NK-92 (cell line): Measurements from ENCODE around the gene BOLA2B.
"Not testable (repeated sequence)": the region's sequence is repeated elsewhere in the genome, so short reads cannot be mapped to it uniquely, and the experiment has no call there.

Source experiments
- DNase-seq: peaks from one replicate; lab custom pipeline; 2025; ENCODE audit not compliant: unreplicated experiment; lab: John Stamatoyannopoulos, UW

Gene BOLA2B

GRCh38 chr16:30184096-30184890 is 9.2 kb downstream of the BOLA2B start:
- no peak for DNase-seq

GRCh38 chr16:30183233-30184095 is 10.0 kb downstream of the BOLA2B start, which contains the start of gene CORO1A:
TSS of gene CORO1A (plus strand) at chr16:30183602. CDS start at chr16:30185210, 1,608 bp downstream.
- DNase-seq, result no peak

DNA sequence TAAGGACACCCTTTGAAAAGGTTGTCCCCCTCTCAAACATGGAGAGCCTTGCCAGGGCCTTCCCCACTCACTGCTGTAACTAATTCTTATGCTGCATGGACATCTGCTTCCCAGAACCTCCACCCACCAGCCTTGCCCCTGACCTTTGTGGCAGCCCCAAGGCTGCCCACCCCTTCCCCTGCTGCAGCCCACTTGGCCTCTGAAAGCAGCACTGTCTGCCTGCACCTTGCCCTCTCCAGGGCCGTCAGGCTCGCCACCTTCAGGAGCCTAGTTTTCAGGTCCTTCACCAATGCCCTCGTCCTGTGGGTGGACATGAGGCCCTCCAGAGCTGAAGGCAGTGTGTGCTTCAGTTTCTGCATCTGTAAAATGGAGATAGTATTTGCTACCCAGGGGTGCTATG is 12.7 kb downstream of the BOLA2B start:
- DNase-seq, result no peak

- no peak for DNase-seq
Measured at GRCh38 chr16:30179931-30180330, 13.5 kb downstream of the BOLA2B start.

DNA sequence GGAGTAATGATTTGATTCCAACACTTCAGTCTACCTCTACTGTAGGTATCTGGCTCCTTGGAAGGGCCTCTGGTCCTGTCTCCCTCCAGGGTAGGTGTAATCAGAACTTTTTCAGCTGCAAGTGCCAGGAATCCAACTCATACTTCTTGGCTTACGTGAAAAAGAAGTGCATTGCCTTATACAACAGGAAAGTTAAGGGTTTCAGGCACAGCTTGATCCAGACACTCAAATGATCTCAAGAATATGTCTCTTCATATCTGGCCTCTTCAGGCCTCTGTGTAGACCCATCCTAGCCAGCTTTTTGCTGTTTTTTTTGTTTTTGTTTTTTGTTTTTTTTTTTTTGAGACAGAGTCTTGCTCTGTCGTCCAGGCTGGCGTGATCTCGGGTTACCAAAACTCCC is 14.3 kb downstream of the BOLA2B start:
- DNase-seq, result no peak

GRCh38 chr16:30176876-30177275 is 16.6 kb downstream of the BOLA2B start:
- DNase-seq, result not testable (repeated sequence)

GRCh38 chr16:30173054-30173453 is 20.4 kb downstream of the BOLA2B start:
- DNase-seq, result no peak

DNA sequence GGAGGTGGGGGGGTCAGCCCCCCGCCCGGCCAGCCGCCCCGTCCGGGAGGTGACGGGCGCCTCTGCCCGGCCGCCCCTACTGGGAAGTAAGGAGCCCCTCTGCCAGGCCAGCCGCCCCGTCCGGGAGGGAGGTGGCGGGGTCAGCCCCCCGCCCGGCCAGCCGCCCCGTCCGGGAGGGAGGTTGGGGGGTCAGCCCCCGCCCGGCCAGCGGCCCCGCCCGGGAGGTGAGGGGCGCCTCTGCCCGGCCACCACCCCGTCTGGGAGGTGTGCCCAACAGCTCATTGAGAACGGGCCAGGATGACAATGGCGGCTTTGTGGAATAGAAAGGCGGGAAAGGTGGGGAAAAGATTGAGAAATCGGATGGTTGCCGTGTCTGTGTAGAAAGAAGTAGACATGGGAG is 23.3 kb downstream of the BOLA2B start:
- not testable (repeated sequence) for DNase-seq

DNA sequence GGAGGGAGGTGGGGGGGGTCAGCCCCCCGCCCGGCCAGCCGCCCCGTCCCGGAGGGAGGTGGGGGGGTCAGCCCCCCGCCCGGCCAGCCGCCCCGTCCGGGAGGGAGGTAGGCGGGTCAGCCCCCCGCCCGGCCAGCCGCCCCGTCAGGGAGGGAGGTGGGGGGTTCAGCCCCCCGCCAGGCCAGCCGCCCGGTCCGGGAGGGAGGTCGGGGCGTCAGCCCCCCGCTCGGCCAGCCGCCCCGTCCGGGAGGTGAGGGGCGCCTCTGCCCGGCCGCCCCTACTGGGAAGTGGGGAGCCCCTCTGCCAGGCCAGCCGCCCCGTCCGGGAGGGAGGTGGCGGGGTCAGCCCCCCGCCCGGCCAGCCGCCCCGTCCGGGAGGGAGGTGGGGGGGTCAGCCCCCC is 24.1 kb downstream of the BOLA2B start:
- not testable (repeated sequence) for DNase-seq

DNA sequence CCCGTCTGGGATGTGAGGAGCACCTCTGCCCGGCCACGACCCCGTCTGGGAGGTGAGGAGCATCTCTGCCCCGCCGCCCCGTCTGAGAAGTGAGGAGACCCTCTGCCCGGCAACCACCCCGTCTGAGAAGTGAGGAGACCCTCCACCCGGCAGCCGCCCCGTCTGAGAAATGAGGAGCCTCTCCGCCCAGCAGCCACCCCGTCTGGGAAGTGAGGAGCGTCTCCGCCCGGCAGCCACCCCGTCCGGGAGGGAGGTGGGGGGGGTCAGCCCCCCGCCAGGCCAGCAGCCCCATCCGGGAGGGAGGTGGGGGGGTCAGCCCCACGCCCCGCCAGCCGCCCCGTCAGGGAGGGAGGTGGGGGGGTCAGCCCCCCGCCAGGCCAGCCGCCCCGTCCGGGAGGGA is 24.7 kb downstream of the BOLA2B start:
- DNase-seq, result not testable (repeated sequence)

- no peak for DNase-seq
Measured at GRCh38 chr16:30166202-30166902, 27.1 kb downstream of the BOLA2B start.

DNA sequence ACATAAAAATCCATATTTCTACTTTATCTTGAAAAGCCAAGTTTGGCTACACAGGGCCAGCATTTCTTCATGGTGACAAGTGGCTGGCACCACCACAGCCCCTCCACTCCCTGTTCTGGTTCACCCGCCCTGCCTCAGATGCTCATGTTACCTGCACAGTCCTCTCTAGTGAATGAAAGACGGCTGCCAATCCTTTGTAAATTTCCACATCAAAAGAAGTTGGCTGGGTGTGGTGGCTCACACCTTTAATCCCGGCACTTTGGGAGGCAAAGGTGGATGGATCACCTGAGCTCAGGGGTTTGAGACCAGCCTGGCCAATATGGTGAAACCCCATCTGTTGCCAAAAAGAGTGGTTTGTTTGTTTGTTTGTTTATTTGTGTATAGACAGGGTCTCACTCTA is 29.9 kb downstream of the BOLA2B start:
- DNase-seq, result no peak

- DNase-seq, result no peak
Measured at GRCh38 chr16:30157214-30157613, 36.3 kb downstream of the BOLA2B start.

DNA sequence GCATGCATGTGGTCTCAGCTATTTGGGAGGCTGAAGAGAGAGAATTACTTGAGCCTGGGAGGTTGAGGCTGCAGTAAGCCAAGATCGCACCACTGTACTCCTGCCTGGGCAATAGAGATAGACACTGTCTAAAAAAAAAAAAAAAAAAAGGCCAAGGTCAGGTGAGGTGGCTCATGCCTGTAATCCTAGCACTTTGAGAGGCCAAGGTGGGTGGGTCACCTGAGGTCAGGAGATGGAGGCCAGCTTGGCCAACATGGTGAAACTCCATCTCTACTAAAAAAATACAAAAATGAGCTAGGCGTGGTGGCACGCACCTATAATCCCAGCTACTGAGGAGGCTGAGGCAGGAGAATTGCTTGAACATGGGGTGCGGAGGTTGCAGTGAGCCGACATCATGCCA is 38.3 kb downstream of the BOLA2B start:
- no peak for DNase-seq

GRCh38 chr16:30152517-30152916 is 40.9 kb downstream of the BOLA2B start:
- no peak for DNase-seq

DNA sequence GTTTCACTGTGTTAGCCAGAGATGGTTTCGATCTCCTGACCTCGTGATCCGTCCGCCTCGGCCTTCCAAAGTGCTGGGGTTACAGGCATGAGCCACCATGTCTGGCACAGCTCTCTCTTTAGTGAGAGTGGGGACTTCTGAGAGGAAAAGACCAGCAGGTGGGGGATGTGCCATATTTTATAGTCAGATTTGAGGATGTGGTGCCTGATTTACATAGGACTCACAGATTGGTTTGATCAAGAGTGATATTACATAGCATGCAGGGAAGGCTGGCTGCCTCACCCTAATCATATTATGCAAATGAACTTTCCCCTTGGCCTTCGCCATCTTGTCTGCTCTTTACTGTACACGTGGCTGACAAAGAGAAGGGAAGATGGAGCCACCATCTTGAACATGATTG is 42.4 kb downstream of the BOLA2B start:
- no peak for DNase-seq

GRCh38 chr16:30149250-30149930 is 44.1 kb downstream of the BOLA2B start:
- DNase-seq, result no peak

GRCh38 chr16:30147843-30148510 is 45.5 kb downstream of the BOLA2B start:
- DNase-seq, result no peak

DNA sequence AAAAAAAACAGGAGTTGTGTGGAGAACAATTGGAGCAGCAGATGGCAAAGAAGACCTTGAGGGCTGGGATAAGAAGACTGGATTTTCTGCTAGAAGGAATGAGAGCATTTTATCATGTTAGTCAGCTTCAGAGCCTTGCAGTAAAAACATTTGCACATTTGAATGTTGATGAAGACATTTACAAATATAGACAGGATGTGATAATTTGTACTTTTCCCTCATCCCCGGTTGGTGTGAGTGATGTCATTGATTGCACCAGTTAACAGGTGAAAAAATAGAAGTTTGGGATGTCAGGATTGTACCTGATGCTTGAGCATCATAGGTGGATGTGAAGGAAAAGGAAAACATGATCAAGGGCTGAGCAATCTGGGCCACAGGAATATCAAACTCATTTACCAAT is 47.8 kb downstream of the BOLA2B start:
- no peak for DNase-seq

GRCh38 chr16:30144917-30145316 is 48.5 kb downstream of the BOLA2B start:
- DNase-seq, result no peak
